ENCODE results near the gene IRX6.

GRCh38 chr16:55283812-55284717, 39.9 kb upstream of the IRX6 start:
- no peak for TF ChIP-seq POLR2A (IDR thresholded peaks at IDR 0.05)
- TF ChIP-seq CTCF (IDR thresholded peaks at IDR 0.05) = no peak

All from Peyer's patch (tissue), 4 donors.